Endothelial cell of hepatic sinusoid (primary cell): ENCODE data around the gene SFSWAP.
"Not testable (repeated sequence)": the region's sequence is repeated elsewhere in the genome, so short reads cannot be mapped to it uniquely, and the experiment has no call there.

Experiments
- in situ Hi-C: cut with HindIII; loops from 2 replicates; pipeline ENCODE4 v1.10.0; 2017; ENCODE audit warnings: low sequenced_read_pairs

Gene SFSWAP

DNA sequence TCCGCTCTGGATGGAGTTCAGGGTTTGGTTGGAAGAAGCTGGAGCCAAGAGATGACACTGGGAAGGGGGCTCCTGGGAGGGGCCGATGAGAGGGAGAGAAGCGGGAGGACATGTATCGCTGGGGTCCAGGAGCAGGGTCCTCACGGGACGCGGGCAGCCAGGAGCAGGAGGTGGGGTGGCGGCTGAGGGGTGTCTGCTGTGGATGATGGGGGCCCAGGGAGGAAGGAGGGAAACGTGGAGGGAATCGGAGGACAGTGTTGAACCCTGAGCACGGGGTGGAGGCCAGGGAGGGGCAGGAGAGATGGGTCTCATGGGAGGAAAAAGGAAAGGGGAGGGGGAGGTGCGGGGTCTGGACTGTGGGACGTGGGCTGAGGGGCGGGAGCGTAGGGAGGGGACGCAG is 31.7 kb upstream of the SFSWAP start:
- in situ Hi-C loops: not testable (repeated sequence)

DNA sequence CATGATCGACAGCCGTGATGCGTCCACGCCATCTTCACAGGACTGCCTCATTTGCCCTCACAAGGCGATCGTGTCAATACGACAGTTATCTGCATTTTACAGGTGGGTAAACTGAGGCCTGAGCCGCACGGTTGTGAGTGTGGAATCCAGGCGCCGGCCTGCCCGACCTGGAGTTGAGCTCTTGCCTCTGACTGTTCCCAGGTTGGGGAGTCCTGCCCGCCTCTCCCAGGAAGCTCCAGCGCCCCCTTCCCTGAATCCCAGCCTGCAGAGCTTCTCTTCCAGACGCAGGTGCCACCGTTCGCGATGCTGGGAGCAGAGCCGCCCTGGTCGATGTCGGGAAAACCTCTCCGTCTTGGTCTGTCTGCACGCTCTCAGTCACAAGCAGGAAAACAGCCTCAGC is 31.1 kb upstream of the SFSWAP start:
- in situ Hi-C loops: not testable (repeated sequence)

DNA sequence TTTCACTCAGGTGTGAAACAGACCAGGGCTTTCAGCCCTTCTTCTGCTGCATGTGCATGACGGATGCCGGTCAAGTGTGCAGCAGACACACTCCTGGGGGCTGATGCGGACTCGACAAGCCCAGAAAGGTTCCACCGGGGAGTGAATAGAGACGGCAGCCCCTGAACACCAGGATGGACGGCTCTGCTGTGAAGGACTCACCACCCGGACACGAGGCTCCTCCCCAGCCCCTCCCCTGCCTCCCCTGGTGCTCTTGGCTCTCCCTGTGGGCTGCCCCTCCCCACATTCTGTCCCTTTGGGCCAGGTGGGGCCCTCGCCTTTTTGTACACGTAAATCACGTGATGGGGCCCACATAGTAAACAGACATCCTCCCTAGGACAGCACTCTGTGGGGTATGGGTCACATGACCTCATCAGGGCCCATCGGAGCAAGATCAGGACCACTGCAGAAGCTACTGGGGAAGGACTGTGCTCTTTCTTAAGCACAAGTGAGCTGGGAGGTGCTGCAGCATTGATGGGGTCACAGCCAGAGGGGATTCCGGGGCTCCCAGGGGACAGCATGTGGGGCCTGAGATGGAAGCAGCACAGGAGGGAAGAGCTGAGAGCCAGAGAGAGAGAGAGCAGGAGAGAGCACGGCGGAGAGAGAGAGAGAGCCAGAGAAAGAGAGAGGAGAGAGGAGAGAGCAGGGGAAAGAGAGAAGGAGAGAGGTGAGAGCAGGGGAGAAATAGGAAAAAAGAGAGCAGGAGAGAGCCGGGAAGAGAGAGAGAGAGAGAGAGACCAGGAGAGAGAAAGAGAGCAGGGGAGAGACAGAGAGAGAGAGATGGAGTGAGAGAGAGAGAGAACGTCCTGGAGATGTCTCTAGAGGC is 30.3 kb upstream of the SFSWAP start:
- in situ Hi-C loops: not testable (repeated sequence)

DNA sequence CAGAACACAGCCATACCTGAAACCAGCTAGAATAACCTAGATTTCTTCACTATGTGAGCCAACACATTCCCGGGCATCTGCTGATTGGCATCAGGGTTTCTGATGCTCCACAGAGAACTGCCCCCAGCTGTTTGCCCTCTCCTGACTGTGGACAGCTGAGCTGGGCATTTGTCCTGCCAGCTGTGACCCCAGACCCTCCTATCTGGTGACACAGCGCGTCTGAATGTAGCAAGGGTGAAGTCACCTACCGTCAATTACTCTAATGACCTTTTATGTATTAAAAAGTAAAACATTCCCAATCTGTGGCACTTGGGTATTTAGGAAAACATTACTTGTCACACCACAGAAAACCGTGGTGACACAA is 29.7 kb upstream of the SFSWAP start:
- in situ Hi-C loops: no loop called here

DNA sequence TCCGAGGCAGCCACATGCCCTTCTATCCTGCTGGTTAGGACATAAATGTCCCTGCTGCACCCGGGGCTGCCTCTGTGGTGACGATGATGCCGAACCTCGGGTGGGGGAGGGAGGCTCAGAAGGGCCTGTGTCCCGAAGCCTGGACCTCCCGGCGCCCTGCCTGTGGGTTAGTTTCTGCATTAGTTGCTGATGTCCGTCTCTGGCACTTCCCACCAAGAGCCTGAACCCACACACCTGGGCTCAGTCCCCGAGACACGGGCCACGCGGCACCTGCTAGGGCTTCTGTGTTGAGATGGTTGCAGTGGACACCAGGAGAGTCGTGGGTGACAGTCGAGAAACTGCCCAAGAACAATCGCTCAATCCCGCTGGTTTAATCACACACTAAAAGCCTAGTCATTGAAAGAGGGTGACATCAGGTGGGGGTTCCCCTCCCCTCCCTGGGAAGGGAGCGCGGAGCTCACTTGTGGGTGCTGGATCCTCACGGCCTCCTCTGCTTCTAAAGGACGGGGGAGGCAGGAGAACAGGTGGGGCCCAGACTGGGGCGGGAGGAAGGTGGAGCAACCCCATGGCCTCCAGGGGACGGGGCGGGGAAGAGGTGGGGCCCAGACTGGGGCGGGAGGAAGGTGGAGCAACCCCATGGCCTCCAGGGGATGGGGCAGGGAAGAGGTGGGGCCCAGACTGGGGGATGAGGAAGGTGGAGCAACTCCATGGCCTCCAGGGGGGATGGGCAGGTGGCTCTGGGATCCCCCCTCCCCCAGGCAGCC is 29.0 kb upstream of the SFSWAP start:
- in situ Hi-C loops: not testable (repeated sequence)

DNA sequence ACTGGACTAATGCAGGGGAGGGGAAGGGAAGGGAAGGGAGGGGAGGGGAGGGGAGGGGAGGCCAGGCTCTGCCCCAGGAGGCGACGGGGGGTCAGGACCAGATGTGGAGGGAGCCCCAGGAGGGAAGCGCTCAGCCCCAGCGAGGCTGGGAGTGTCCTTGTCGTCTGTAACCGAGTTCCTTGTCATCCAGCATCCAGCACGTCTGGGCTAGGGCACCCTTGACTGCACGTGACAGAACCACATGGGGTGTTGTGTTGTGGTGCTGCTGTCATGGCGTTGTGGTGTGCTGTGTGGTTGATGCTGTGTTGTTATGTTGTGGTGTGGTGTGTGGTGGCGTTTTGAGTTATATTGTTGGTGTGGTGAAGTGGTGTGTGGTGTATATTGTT is 28.4 kb upstream of the SFSWAP start:
- in situ Hi-C loops: no loop called here

DNA sequence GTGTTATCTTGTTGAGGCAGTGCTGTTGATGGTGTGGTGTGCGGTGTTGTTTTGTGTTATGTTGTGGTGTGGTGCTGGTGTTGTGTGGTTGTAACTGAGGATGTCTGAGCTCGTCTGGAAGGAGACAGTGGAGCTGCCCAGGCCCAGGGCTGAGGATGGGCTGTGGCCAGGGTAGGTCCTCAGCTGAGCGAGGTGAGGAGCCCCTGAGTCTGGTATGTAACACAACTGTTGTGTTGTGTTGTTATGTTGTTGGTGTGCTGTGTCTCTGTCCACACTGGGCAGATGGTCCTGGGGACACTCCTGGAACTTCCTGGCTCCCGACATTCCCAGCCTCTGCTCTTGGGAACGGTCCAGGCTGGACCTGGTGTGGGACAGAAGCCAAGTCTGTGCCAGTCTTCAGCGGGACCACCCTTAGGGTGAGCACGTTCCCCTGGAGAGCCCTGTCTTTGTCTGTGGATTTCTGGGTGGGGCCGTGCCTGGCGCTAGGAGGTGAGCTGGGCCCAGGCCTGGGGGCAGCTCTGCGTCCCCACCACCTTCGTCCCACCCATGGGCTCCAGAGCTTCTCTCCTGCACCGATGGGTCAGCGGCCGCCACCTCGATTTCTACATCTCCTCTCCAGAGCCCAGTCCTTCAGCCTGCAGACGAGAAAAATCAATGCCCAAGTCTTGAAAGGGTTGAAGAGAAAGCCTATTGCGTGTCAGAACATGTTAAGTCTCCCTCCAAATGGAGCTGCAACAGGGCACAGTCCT is 27.4 kb upstream of the SFSWAP start:
- in situ Hi-C loops: no loop called here

DNA sequence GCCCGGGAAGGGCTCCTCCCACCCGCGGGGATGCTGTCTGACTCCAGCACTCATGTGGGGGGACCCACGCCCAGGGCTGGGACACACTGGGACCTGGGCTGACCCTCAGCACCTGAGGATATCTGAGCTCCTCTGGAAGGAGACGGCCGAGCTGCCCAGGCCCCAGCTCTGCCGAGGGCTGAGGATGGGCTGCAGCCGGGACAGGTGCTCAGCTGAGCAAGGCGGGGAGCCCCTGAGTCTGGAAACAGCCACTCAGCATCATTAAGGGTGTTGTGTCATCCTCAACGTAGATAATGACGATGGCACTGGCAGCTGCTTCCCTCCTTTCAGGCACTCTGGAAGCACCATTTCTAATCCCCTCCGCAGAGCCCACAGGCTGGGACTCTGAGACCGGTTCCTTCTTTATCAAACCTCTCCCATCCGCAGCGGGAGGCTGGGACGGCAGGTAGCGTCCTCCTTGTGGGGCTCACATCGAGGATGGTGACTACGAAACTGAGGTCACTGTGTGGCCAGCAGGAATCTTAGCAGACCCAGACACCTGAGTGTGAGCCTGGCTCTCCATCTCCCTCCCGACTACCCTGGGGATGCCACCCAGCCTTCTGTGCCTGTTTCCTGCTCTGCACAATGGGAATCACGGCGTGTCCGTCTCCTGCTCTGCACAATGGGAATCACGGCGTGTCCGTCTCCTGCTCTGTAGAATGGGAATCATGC is 26.7 kb upstream of the SFSWAP start:
- in situ Hi-C loops: no loop called here

DNA sequence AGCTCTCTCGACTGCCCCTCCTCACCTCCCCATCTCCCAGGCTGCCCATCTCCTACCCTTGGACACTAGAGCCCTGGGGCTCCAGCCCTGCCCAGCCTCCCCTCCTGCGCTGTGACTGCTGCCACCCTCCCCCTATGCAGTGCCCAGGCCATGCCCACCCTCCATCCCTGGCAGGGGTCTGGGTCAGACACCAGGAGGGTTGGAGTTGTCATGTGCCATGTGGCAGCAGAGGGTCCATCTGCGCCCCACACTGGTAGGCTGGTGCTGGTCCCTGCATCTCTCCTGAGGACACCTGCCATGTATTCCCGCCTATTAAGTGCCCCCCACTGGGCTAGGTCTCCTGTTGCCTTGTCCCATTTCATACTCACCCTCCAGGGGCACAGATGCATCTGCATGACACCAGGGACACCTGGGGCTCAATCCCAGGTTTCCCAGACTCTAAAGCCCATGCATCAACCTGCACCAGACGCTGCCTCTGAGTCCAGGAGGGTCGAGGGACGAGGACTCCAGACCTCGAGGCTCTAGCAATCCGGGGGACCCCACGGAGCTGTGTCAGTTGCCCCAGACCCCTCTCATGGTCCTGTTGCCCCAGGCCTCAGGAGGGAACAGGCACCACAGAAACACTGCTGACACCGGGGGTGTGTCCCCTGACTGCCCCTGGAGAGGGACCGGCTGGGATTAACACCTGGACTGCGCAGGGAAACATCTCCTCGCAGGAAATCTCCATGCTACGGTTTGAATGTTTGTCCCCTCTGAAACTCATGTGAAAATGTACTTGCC is 23.4 kb upstream of the SFSWAP start:
- in situ Hi-C loops: no loop called here

DNA sequence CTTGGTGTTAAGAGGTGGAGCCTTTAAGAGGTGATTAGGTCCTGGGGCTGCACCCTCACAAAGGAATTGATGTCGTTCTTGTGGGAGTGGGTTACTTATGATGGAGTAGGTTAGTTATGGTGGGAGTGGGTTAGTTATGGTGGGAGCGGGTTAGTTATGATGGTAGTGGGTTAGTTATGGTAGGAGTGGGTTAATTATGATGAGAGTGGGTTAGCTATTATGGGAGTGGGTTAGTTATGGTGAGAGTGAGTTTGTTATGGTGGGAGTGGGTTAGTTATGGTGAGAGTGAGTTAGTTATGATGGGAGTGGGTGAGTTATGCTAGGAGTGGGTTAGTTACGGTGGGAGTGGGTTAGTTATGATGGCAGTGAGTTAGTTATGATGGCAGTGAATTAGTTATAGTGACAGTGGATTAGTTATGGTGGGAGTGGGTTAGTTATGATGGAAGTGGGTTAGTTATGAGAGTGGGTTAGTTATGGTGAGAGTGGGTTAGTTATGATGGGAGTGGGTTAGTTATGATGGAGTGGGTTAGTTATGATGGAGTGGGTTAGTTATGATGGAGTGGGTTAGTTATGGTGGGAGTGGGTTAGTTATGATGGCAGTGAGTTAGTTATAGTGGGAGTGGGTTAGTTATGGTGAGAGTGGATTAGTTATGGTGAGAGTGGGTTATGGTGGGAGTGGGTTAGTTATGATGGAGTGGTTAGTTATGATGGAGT is 22.6 kb upstream of the SFSWAP start:
- in situ Hi-C loops: no loop called here

DNA sequence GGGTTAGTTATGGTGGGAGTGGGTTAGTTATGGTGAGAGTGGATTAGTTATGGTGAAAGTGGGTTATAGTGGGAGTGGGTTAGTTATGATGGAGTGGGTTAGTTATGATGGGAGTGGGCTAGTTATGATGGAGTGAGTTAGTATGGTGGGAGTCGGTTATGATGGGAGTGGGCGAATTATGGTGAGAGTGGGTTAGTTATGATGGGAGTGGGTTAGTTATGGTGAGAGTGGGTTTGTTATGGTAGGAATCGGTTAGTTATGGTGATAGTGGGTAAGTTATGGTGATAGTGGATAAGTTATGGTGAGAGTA is 22.1 kb upstream of the SFSWAP start:
- in situ Hi-C loops: no loop called here

DNA sequence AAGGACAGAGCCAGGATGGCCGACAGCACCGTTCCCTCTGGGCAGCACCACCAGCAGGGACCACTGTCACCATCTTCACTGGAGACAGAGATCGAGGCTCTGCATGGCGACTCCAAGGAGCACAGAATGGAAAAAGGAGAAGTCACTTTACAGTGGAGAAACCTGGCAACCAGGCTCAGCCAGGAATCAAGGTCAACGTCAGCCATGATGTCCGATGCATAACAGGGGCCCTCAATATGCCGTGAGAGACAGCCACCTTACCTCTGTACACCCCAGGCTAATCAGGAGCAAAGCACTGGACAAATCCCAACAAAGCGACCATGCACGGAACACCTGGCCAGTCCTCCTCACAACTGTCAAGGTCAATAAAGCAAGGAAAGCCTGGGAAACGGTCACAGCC is 20.6 kb upstream of the SFSWAP start:
- in situ Hi-C loops: no loop called here

DNA sequence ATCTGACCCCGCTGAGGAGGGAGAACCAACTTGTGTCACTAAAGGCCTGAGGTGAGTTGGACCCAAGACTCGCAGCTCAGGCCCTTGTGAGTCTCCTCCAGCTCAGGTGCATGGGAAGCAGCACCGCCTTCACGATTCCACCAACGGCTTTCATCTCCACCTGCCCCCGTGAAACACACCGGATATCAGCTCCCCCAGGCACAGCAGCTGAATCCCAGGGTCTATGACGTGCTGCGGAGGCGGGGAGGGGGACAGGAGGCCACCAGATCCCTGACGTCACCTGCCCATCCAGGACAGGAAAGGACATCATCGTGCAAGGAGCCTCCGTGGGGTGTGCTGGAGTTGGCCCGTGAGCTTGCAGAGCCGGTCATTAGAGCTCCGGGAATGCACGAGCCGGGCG is 18.5 kb upstream of the SFSWAP start:
- in situ Hi-C loops: no loop called here

DNA sequence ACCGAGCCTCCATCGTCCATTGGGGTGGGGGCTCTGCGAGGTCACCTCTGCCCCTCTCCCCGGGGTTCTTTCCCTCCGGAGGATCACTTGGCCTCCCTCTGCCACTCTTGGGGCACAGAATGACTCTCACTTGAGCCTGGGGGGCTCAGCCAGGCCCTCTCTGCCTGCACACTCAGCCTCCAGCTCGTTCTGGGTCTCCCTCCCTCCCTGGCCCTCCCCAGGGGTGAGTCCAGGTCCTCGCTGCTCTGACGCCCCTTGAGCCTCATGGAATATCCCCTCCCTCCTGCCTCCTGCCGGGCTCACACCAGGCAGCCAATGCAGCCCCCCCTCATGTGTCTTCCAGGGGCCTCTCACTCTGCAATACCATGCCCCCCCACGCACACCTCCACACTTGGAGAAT is 17.7 kb upstream of the SFSWAP start:
- in situ Hi-C loops: no loop called here

DNA sequence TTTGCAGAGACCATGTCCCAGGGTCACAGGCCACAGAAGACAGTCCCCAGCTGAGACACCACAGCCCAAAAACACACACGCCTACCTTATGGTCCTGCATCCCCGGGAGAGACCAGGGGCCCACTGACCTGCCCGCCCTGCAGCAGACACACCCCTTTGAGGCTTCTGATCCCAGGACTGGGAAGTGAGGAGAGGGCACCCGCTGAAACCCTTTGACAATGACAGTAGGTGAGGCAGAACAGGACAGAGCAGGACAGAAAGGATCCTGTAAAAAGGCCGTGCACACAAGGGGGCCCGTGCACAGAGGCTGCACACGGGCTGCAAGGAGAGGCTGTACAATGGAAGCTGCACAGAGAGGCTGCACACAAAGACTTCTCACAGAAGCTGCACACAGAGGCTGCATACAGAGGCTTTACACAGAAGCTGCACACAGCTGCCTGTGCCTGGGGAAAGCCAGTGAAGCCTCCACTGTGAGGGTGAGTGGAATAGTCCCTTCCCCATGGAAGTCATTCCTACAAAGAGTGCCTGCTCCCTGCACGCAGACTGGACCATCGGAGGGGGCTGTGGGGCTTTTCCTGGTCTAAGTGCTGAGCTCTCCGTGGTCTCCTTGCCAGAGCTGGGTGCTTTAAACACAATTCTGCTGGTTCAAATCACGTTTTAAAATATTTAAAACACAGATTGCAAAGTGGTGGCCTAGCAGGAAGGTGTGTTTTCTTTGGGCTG is 16.6 kb upstream of the SFSWAP start:
- in situ Hi-C loops: no loop called here

DNA sequence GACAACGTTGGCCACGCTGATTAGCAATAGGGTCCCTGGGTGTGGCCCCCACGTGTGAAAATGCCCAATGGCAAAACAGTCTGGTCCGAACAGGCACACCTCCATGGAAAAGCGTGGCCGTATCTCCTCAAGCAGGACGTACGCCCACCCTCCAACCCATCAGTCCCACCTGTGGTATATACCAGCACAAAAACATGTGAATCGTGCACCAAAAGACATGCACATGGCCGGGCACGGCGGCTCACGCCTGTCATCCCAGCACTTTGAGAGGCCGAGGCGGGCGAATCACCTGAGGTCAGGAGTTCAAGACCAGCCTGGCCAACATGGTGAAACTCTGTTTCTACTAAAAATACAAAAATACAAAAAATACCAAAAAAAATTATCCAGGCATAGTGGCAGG is 14.9 kb upstream of the SFSWAP start:
- in situ Hi-C loops: no loop called here

DNA sequence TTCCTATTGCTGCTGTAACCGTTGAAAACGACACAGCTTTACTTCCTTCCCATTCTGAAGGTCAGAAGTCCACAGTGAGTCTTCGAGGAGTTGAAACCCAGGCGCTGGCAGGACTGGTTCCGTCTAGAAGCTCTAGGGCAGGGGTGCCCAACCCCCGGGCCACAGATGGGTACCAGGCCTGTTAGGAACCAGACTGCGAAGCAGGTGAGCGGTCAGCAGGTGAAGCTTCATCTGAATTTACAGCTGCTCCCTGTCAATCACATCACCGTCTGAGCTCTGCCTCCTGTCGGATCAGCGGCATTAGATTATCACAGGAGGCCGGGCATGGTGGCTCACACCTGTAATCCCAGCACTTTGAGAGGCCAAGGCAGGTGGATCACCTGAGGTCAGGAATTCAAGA is 12.6 kb upstream of the SFSWAP start:
- in situ Hi-C loops: no loop called here

DNA sequence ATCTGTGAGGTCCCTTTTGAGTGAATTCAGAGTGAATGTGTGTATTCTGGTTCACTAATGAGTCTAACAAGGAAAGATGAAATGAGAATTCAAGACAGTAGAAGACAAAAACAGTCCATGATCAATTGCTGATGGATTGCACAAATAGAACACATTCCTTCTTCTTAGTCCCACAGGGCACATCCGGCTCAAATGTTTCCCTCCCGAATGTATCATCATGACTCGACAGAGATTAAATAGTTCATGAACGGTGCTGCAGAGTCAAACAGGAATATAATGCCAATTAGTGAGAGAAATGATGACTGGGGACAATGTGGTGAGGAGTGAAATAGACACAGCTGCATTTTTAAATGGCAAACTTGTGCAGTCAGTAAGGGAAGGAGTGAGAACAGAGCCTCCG is 11.5 kb upstream of the SFSWAP start:
- in situ Hi-C loops: no loop called here

DNA sequence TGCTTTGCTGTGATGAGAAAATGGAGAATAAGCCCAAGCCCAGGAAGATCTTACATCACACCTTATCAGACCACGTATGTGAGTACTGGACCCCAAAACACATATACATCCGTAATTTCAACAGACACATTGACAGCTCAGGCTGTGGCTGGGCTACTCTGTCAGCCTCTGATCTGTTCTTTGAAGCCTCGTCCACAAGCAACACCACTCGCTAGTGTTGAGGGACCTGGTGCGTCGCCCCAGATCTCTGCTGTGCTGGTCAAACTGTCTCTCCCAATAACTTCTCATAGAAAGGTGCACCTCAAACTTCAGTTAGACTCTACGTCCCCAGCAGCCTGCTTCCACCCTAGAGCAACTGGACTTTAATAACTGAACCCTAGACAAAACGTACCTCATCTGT is 10.6 kb upstream of the SFSWAP start:
- in situ Hi-C loops: no loop called here
